NCI-H526 treated with DMSO at 0.1 percent for 48 hours (cell line): ENCODE measurements around the gene SF1.
A peak's percentile ranks its signal among the peaks of the same experiment; 100 is the strongest.

ENCODE experiments used
- DNase-seq: peaks from one replicate; lab custom pipeline; 2025; lab: John Stamatoyannopoulos, UW

Gene SF1

GRCh38 chr11:64746486-64746885 is 31.9 kb downstream of the SF1 start:
- no peak for DNase-seq

- DNase-seq = no peak
Observed at GRCh38 chr11:64745521-64746328, 32.6 kb downstream of the SF1 start.

DNA sequence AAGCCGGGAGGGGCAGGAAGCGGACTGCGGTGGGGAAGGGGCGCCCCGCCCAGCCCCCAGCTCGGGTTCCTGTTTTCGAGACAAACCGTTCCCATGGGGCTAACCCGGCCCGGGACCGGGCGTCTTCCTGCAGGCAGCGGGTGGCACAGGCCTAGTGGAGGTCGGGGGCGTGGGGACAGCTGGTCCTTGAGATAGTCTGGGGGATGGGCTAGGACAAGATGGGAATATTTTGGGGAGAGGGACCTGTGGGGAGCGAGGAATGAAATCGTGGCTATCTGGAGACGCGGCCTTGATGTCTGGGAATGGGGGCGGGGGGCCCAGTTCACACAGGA is 33.2 kb downstream of the SF1 start:
- no peak for DNase-seq

GRCh38 chr11:64744544-64745188 is 33.7 kb downstream of the SF1 start:
- no peak for DNase-seq

DNA sequence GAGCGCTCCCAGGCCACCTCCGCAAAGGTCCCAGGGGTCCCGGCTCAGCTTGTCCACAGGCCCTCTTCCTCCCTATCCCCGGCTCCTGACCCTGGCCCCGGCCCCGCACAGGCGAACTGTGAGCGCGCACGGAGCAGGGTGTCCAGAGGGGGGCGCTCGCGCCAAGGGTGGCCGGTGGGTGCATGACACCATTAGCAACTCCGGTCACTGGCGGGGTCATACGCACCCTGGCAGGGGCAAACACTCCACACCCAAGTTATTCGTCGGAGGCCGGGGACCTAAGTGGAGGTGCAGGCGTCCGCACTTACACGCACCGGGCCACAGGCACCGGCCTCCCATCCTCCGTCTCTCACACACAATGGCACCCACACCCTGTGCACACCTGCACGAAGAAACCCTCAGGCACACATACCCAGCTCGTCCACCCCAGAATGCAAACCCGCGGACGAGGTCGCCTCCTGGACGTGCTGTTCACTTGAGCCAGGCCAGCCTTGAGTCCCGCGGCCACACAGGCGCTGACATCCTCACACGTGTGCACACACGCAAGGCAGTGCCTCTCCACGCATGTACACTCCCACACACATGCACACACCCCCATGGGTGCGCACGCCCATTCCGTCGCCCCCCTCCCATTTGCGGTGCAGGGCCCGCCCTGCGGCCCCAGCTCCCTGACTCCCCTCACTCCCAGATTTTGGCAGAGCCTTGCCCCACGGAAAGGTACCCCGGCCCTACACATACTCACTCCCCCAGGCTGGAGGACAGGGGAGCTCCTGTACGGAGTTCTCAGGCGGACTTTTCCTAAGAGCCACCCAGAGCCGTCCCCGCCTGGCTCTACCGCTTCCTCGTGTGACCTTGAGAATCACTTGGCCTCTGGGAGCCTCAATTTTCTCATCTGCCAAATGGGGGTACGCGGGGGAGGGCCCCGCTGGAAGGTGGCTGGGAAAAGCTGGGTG is 34.5 kb downstream of the SF1 start, which contains the start of gene RASGRP2:
TSS of gene RASGRP2 (minus strand) at position 552 of the 953 bp plus-strand sequence. CDS start 1,276 bp downstream, outside the sequence.
- DNase-seq = peak; percentile 30

DNA sequence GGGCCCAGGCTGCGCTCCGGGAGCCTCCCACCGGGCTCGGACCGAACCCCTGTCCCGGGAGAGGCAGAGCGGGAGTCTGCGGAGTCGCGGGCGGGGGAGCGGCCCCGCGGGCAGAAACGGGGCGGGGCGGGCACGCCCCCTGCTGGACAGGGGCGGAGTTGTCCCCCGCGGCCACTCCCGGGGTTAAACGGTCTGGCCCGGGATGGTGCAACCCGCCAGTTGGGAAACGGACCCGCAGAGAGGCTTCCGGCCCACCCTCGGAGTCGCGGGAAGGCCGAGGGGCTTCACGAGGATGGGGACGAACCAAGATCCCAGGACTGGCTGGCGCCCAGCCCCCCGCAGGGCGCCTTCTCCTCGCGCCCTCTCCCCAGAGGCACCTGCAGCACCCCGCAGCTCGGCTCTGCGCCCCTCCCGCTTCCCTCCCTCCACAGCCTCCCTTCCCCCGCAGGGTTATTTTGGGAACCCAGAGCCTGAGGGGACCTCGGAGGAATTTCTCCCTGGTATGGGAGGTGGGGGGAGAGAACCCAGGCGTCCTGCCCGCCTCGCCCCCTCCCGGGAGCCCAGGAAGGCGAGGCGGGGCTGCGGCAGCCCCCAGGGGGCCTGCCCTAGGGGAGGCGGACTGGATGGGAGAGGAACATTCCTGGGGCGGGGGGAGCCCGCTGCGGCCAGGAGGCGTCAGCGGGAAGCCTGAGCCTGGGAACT is 35.3 kb downstream of the SF1 start:
- DNase-seq = no peak

- no peak for DNase-seq
Observed at GRCh38 chr11:64742087-64742888, 36.1 kb downstream of the SF1 start.

- no peak for DNase-seq
Observed at GRCh38 chr11:64741375-64742086, 36.8 kb downstream of the SF1 start.

DNA sequence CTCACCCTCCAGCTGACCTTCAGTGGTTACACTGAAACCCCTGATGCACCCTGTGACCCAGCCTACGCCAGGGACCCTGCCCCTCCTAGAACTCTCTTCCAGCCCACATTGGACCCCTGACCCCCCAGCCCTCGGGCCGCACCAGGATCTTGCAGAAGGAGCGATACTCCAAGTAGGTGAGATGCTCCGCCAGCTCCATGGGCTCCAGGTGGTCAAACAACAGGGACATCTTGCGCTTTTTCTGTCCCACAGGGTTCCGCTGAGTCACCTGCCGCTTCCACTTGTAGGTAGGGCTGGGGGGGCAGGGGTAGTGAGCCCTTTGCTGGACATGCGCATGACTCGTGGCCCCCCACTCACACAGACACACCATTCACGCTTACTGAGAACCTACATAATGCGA is 38.5 kb downstream of the SF1 start:
- DNase-seq = no peak

GRCh38 chr11:64736654-64737053 is 41.7 kb downstream of the SF1 start:
- no peak for DNase-seq

- no peak for DNase-seq
Observed at GRCh38 chr11:64735725-64736259, 42.5 kb downstream of the SF1 start.

- DNase-seq = no peak
Observed at GRCh38 chr11:64734811-64735724, 43.3 kb downstream of the SF1 start.

GRCh38 chr11:64731601-64732000 is 46.7 kb downstream of the SF1 start:
- no peak for DNase-seq

GRCh38 chr11:64729851-64730382 is 48.4 kb downstream of the SF1 start:
- DNase-seq = no peak

DNA sequence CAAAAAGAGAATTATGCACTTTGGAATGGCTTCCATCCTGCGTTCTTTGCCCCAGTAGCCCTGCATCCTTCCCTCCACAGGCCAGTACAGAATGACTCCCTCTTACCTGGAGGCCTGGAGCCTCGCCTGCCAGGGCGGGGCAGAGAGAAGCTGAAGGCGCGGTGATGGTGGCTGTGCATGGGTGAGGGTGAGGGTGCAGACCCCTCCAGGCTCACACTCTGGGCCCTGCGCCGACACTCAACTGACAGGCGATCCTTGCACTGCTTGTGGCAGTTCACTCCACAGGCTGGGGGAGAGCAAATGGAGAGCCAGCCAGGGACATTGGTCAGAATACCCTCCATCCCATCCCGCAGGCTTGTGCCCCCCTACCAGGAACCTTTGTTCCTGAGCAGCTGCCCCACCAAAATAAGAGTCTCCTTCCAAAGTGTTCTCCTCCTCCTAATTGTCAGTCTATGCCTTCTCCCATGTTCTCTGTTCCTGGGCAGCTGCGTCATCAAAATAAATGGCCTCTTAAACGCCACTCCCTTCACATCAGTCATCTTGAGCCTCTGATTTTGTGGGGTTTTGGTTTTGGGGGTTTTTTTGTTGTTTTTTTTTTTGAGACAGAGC is 49.5 kb downstream of the SF1 start:
- no peak for DNase-seq

DNA sequence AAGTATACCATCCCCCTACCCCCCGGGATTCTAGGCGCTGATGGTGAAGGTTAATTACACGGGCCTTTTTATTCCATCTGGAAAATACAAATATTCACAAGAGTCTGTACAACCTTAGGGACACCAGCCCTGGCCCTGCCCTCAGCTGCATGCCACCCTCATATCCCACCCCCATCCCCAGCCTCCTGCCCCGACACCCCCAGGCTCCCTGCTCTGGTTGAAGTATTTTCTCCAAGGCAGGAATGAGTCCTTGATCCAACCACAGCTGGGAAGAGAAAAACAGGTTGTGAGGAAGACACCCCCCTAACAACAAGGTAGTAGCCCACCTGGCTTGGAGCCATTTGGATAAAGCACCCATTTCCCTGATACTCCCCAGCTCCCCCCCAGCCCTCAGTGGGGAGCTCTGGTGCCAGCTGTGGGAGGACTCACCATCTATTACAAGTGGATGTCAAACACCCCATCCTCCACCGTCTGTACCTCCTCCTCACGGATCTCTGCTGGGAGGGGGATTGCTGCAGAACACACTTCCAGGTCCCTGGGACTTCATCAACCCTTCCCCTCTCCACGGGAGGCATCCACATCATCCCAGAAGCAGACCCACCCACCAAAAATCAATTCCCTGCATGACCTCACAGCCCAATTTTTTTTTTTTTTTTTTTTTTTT is 51.3 kb downstream of the SF1 start:
- no peak for DNase-seq

DNA sequence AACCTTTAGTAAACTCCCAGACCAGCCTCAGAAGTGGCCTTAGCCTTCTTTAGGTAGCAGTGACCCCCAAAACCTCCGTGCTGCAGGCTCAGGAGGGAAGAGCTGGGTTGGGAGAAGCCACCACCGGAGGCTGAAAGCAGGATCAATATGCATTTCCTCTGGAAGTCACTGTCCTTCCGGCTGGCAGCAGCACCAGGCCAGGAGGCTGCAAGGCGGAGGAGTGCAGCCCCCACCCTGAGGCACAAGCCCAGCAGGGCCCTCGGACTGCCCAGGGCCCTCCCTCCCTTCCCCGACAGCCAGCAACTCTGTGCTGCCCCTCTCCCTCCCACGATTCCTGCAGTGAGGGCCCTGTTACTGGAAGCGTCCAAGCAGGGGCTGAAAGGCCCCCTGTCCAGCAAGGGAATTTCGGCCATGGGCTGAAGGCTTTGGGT is 52.1 kb downstream of the SF1 start:
- no peak for DNase-seq
